ENCODE data around the gene CPXM2. TPM values are rescaled to one million over a fixed set of nuclear protein-coding genes. Genes with fewer than 3 reads are reported as not detected.

CPXM2 gene
- total RNA-seq, 2 experiments from 2014 or later = not detected

GRCh38 chr10:123855008-123855684 lies 36.5 kb downstream of the CPXM2 start:
- Histone ChIP-seq H3K27ac (ENCODE audit: low read depth, low read length, poor library complexity, severe bottlenecking) (no peak overlapping the region), H3K79me2 (ENCODE audit: insufficient read depth, low read depth, low read length) (no peaks in the 10 kb centered on the region), H2AFZ (ENCODE audit: low read length) (no peak overlapping the region), H4K20me1 (ENCODE audit: insufficient read depth, low read length) (no peaks in the 10 kb centered on the region), H3K4me2 (ENCODE audit: low read length) (no peak overlapping the region), H3K36me3 (ENCODE audit: insufficient read depth, low read length) (no peaks in the 10 kb centered on the region), H3K4me3 (ENCODE audit: low read depth, low read length, poor library complexity, severe bottlenecking) (no peak overlapping the region), H3K9me2 (ENCODE audit: insufficient read depth, low read length) (no peaks in the 10 kb centered on the region), H3K4me1 (ENCODE audit: insufficient read depth, low read length, poor library complexity, severe bottlenecking) (no peaks in the 10 kb centered on the region), H3K9me3 (ENCODE audit: low read length) (no peaks in the 10 kb centered on the region)
- no peak for DNase-seq (ENCODE audit: low spot score)
- TF ChIP-seq EZH2phosphoT487 (IDR thresholded peaks at IDR 0.05; ENCODE audit: borderline replicate concordance, low read depth, low read length) (no peak), CTCF (conservative IDR thresholded peaks at IDR 0.05; ENCODE audit: low read length) (no peak)
- intact Hi-C loops (cut with micrococcal nuclease; ENCODE audit: unreplicated experiment) = no loop called here
- no TSS peak for BruUV-seq (replicated peaks)
- ChIA-PET POLR2A (no interaction called here), CTCF (ENCODE audit: unreplicated experiment) (no interaction called here)

- no peak overlapping the region for H2AFZ ChIP-seq (ENCODE audit: low read length)
- CTCF ChIA-PET (ENCODE audit: unreplicated experiment) = no interaction called here
- H3K27ac ChIP-seq (ENCODE audit: low read depth, low read length, poor library complexity, severe bottlenecking) = no peak overlapping the region
These were observed 37.1 kb downstream of the CPXM2 start for GRCh38 chr10:123854498-123854897.

More at GRCh38 chr10:123854498-123854897, 37.1 kb downstream of the CPXM2 start:
- BruUV-seq (replicated peaks) = no TSS peak
- intact Hi-C loops (cut with micrococcal nuclease; ENCODE audit: unreplicated experiment) = no loop called here
- no peak overlapping the region for H3K4me3 ChIP-seq (ENCODE audit: low read depth, low read length, poor library complexity, severe bottlenecking)
- no peak for DNase-seq (ENCODE audit: low spot score)
- TF ChIP-seq CTCF (conservative IDR thresholded peaks at IDR 0.05; ENCODE audit: low read length) = no peak
- TF ChIP-seq EZH2phosphoT487 (IDR thresholded peaks at IDR 0.05; ENCODE audit: borderline replicate concordance, low read depth, low read length) = no peak
- H3K36me3 ChIP-seq (ENCODE audit: insufficient read depth, low read length) = no peaks in the 10 kb centered on the region
- H3K4me1 ChIP-seq (ENCODE audit: insufficient read depth, low read length, poor library complexity, severe bottlenecking) = no peaks in the 10 kb centered on the region
- no peak overlapping the region for H3K4me2 ChIP-seq (ENCODE audit: low read length)
- no peaks in the 10 kb centered on the region for H3K9me2 ChIP-seq (ENCODE audit: insufficient read depth, low read length)
- H4K20me1 ChIP-seq (ENCODE audit: insufficient read depth, low read length) = no peaks in the 10 kb centered on the region
- H3K9me3 ChIP-seq (ENCODE audit: low read length) = no peaks in the 10 kb centered on the region
- POLR2A ChIA-PET = no interaction called here
- no peaks in the 10 kb centered on the region for H3K79me2 ChIP-seq (ENCODE audit: insufficient read depth, low read depth, low read length)

Data from OCI-LY7 (cell line).